ENCODE data around the gene HMG20B.

HMG20B gene

DNA sequence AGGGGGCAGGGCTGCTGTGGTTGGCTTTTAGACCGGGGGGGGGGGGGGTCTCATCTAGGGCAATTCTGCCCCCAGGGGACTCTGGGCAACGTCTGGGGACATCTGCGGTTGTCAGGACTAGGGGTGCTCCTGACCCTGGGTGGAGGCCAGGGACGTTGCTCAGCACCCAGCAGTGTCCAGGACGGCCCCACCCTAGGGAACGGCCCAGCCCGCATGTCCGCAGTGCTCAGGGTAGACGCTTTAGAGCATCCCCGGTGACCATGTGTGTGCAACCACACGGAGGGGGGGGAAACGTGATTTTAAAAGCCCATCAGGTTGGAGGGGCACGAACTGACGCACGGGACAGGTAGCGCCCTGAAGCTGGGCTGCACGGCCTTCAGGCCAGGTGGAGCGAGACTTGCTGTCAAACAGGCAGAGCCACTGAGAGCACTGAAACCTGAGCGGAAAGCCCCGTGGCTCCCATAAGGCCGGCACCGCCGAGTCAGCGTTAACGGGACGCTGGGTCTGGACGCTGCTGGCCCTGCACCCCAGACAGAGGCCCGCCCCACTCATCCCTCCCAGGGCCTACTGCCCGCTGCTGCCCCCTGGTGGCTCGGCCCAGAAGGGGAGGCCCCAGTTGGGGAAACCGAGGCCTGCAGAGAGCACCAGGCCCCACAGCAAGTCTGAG, 45.5 kb downstream of the HMG20B start:
- 68% methylated on average over 31 of the region's 31 CpGs for WGBS
- DNase-seq, result peak; percentile 68
- H3K4me1 ChIP-seq (ENCODE audit: control insufficient read depth, insufficient read depth, low read depth, low read length), result peaks cover 12% of the 10 kb centered on the region
- no peak overlapping the region for H4K91ac ChIP-seq (ENCODE audit: low read length)
- no peak overlapping the region for H3K4me2 ChIP-seq (ENCODE audit: low read length, poor library complexity, severe bottlenecking)
- H3K18ac ChIP-seq (ENCODE audit: low read depth in 1 of 2, low read length in 2 of 2), result peak overlapping the region in 1 of 2 experiments; percentile 70
- H2BK15ac ChIP-seq (ENCODE audit: low read depth, poor library complexity, severe bottlenecking), result no peak overlapping the region
- H3K27ac ChIP-seq (ENCODE audit: low read length, poor library complexity, severe bottlenecking), result no peak overlapping the region
- H3K79me1 ChIP-seq (replicated peaks; ENCODE audit: low read length, poor library complexity, severe bottlenecking), result peaks cover 28% of the 10 kb centered on the region
- no peak overlapping the region for H2AK5ac ChIP-seq (ENCODE audit: low read length, severe bottlenecking)
- H3K23ac ChIP-seq (ENCODE audit: low read length in 2 of 2), result no peak overlapping the region
- H3K36me3 ChIP-seq (ENCODE audit: control insufficient read depth in 1 of 2, insufficient read depth in 2 of 2, low read depth in 1 of 2, low read length in 2 of 2), result peaks cover 36 to 93% of the 10 kb centered on the region in 2 experiments
- no peak overlapping the region for H2BK12ac ChIP-seq (ENCODE audit: low read length in 2 of 2)
- H3K4ac ChIP-seq (ENCODE audit: low read depth in 1 of 2, low read length in 2 of 2), result no peak overlapping the region
- H4K8ac ChIP-seq (ENCODE audit: low read length), result no peak overlapping the region
- peak overlapping the region; percentile 77 for H3K9ac ChIP-seq (ENCODE audit: low read length)
- H2AFZ ChIP-seq (ENCODE audit: low read depth, low read length), result no peak overlapping the region
- no peak overlapping the region for H2BK5ac ChIP-seq (ENCODE audit: low read depth, low read length, poor library complexity, severe bottlenecking)
- no peaks in the 10 kb centered on the region for H3K27me3 ChIP-seq (ENCODE audit: control insufficient read depth in 1 of 2, insufficient read depth in 1 of 2, low read length in 2 of 2)
- H3K9me3 ChIP-seq (ENCODE audit: control insufficient read depth, low read length), result no peaks in the 10 kb centered on the region
- H3K4me3 ChIP-seq (ENCODE audit: insufficient read depth in 1 of 2, low read depth in 1 of 2, low read length in 2 of 2), result peak overlapping the region in 1 of 2 experiments; percentile 65
- no peak overlapping the region for H2BK120ac ChIP-seq (ENCODE audit: low read depth, low read length)
- H3K14ac ChIP-seq (ENCODE audit: low read length in 2 of 2), result no peak overlapping the region

DNA sequence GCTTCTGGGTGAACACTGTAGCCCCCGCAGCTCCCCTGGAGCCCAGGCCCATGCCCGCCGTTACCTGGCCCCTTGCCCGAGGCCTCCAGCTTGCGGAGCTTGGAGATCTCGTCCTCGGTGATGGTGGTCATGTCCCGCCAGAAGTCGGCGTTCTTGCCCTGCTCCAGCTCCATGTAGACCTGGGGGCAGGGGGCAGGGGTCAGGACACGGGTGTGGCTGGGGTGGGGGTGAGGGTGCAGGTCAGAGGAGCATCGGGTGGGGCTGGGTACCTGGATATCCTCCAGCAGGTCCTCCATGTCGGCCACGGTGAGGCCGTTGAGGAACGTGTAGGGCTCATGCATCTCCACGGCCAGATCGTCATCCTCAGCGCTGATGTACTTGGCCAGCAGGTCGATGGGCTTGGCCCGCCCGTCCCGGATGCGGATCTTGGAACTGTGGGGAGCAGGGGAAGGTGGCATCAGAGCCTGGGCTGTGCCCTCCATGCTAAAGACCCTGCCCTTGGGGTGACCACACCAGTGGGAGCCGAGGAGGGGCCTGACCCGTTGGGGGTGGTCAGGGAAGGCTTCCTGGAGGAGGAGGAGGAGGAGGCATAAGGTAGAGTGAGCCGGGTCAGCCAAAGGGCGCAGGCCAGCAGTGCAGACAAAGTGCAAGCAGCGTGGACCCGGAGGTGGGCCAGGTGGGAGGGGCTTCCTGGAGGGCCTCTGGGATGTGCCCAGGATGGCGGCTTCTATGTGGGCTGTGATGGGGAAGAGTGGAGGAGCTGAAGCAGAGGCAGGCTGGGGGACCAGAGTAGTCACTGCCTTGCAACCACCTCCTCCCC, 46.3 kb downstream of the HMG20B start:
- Histone ChIP-seq H3K23ac (ENCODE audit: low read length in 2 of 2) (no peak overlapping the region), H4K8ac (ENCODE audit: low read length) (no peak overlapping the region), H2BK120ac (ENCODE audit: low read depth, low read length) (no peak overlapping the region), H3K4ac (ENCODE audit: low read depth in 1 of 2, low read length in 2 of 2) (no peak overlapping the region), H3K9ac (ENCODE audit: low read length) (no peak overlapping the region), H3K4me2 (ENCODE audit: low read length, poor library complexity, severe bottlenecking) (no peak overlapping the region), H3K27me3 (ENCODE audit: control insufficient read depth in 1 of 2, insufficient read depth in 1 of 2, low read length in 2 of 2) (no peaks in the 10 kb centered on the region), H3K36me3 (ENCODE audit: control insufficient read depth in 1 of 2, insufficient read depth in 2 of 2, low read depth in 1 of 2, low read length in 2 of 2) (peaks cover 39 to 92% of the 10 kb centered on the region in 2 experiments), H2AK5ac (ENCODE audit: low read length, severe bottlenecking) (no peak overlapping the region), H3K14ac (ENCODE audit: low read length in 2 of 2) (no peak overlapping the region), H3K27ac (ENCODE audit: low read length, poor library complexity, severe bottlenecking) (no peak overlapping the region), H3K4me1 (ENCODE audit: control insufficient read depth, insufficient read depth, low read depth, low read length) (peaks cover 9% of the 10 kb centered on the region), H3K18ac (ENCODE audit: low read depth in 1 of 2, low read length in 2 of 2) (no peak overlapping the region), H2BK12ac (ENCODE audit: low read length in 2 of 2) (no peak overlapping the region), H2BK15ac (ENCODE audit: low read depth, poor library complexity, severe bottlenecking) (no peak overlapping the region), H3K4me3 (ENCODE audit: insufficient read depth in 1 of 2, low read depth in 1 of 2, low read length in 2 of 2) (no peak overlapping the region), H2AFZ (ENCODE audit: low read depth, low read length) (no peak overlapping the region), H2BK5ac (ENCODE audit: low read depth, low read length, poor library complexity, severe bottlenecking) (no peak overlapping the region), H3K79me1 (replicated peaks; ENCODE audit: low read length, poor library complexity, severe bottlenecking) (peaks cover 26% of the 10 kb centered on the region), H4K91ac (ENCODE audit: low read length) (no peak overlapping the region), H3K9me3 (ENCODE audit: control insufficient read depth, low read length) (no peaks in the 10 kb centered on the region)
- 92% methylated on average over 31 of the region's 31 CpGs for WGBS
- DNase-seq, result no peak

DNA sequence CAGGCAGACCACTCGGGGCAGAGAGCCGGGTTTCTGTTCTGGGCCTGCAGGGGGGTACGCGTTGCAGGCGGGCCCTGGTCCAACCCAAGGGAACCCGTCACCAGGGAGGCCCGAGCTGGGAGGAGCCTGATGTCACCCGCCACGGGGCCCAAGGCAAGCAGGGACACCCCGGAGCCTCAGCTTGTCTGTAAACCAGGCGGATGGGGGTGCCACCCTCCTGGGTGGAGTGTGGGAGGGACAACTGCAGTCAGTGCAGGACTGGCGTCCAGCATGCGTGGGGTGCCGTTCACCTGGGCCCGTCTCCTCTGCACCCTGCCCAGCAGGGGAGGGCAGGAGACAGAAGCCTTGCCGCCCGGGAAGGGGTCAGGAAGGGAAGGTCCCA, 46.9 kb downstream of the HMG20B start:
- H2BK120ac ChIP-seq (ENCODE audit: low read depth, low read length), result no peak overlapping the region
- peaks cover 39 to 91% of the 10 kb centered on the region in 2 experiments for H3K36me3 ChIP-seq (ENCODE audit: control insufficient read depth in 1 of 2, insufficient read depth in 2 of 2, low read depth in 1 of 2, low read length in 2 of 2)
- no peak overlapping the region for H3K9ac ChIP-seq (ENCODE audit: low read length)
- peaks cover 13% of the 10 kb centered on the region for H3K4me1 ChIP-seq (ENCODE audit: control insufficient read depth, insufficient read depth, low read depth, low read length)
- H3K4me3 ChIP-seq (ENCODE audit: insufficient read depth in 1 of 2, low read depth in 1 of 2, low read length in 2 of 2), result no peak overlapping the region
- H3K23ac ChIP-seq (ENCODE audit: low read length in 2 of 2), result no peak overlapping the region
- H3K79me1 ChIP-seq (replicated peaks; ENCODE audit: low read length, poor library complexity, severe bottlenecking), result peaks cover 30% of the 10 kb centered on the region
- WGBS, result 92% methylated on average over 16 of the region's 17 CpGs
- no peak overlapping the region for H3K14ac ChIP-seq (ENCODE audit: low read length in 2 of 2)
- no peak overlapping the region for H2AK5ac ChIP-seq (ENCODE audit: low read length, severe bottlenecking)
- no peak overlapping the region for H3K27ac ChIP-seq (ENCODE audit: low read length, poor library complexity, severe bottlenecking)
- H3K4me2 ChIP-seq (ENCODE audit: low read length, poor library complexity, severe bottlenecking), result no peak overlapping the region
- no peak overlapping the region for H2BK5ac ChIP-seq (ENCODE audit: low read depth, low read length, poor library complexity, severe bottlenecking)
- H2BK12ac ChIP-seq (ENCODE audit: low read length in 2 of 2), result no peak overlapping the region
- H4K8ac ChIP-seq (ENCODE audit: low read length), result no peak overlapping the region
- DNase-seq, result no peak
- no peaks in the 10 kb centered on the region for H3K9me3 ChIP-seq (ENCODE audit: control insufficient read depth, low read length)
- H3K27me3 ChIP-seq (ENCODE audit: control insufficient read depth in 1 of 2, insufficient read depth in 1 of 2, low read length in 2 of 2), result no peaks in the 10 kb centered on the region
- H4K91ac ChIP-seq (ENCODE audit: low read length), result peak overlapping the region; percentile 35
- no peak overlapping the region for H2AFZ ChIP-seq (ENCODE audit: low read depth, low read length)
- H3K18ac ChIP-seq (ENCODE audit: low read depth in 1 of 2, low read length in 2 of 2), result no peak overlapping the region
- no peak overlapping the region for H2BK15ac ChIP-seq (ENCODE audit: low read depth, poor library complexity, severe bottlenecking)
- H3K4ac ChIP-seq (ENCODE audit: low read depth in 1 of 2, low read length in 2 of 2), result no peak overlapping the region

DNA sequence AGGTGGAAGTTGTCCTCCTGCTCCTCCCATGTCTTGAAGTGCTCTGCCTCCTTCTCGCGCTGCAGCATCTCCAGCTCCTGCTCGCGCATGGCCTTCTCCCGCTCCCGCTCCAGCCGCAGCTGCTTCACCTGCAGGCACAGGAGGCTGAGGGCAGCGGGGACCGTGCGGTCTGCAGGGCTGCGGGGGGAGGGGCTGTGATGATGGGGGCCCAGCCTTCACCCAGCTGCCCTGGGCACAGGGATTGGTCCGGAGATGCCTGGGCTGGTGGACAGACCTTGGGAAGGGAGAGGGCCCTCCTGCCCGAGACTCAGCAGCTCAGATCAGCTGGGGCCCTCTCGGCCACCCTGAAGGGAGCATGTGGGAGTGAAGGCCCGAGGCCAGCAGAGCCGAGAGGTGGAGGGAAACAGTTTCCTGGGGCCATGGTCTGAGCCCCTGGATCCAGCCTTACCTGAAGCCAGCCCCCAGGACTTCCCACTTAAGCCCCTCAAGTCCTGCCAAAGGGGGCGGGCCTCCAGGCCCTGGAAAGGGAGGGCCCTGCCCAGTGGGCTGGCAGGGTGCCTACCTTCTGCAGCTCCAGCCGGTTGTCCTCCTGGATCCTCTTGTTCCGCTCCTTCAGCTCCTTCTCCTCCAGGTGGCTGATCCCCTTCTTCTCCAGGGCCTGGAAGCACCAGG, 47.5 kb downstream of the HMG20B start:
- H3K18ac ChIP-seq (ENCODE audit: low read depth in 1 of 2, low read length in 2 of 2), result no peak overlapping the region
- no peaks in the 10 kb centered on the region for H3K9me3 ChIP-seq (ENCODE audit: control insufficient read depth, low read length)
- H3K9ac ChIP-seq (ENCODE audit: low read length), result no peak overlapping the region
- H2BK5ac ChIP-seq (ENCODE audit: low read depth, low read length, poor library complexity, severe bottlenecking), result no peak overlapping the region
- peaks cover 39 to 84% of the 10 kb centered on the region in 2 experiments for H3K36me3 ChIP-seq (ENCODE audit: control insufficient read depth in 1 of 2, insufficient read depth in 2 of 2, low read depth in 1 of 2, low read length in 2 of 2)
- no peak overlapping the region for H4K8ac ChIP-seq (ENCODE audit: low read length)
- H3K27ac ChIP-seq (ENCODE audit: low read length, poor library complexity, severe bottlenecking), result no peak overlapping the region
- no peak overlapping the region for H4K91ac ChIP-seq (ENCODE audit: low read length)
- no peak overlapping the region for H2AFZ ChIP-seq (ENCODE audit: low read depth, low read length)
- H2BK15ac ChIP-seq (ENCODE audit: low read depth, poor library complexity, severe bottlenecking), result no peak overlapping the region
- no peak for DNase-seq
- H3K14ac ChIP-seq (ENCODE audit: low read length in 2 of 2), result no peak overlapping the region
- no peaks in the 10 kb centered on the region for H3K27me3 ChIP-seq (ENCODE audit: control insufficient read depth in 1 of 2, insufficient read depth in 1 of 2, low read length in 2 of 2)
- H3K23ac ChIP-seq (ENCODE audit: low read length in 2 of 2), result no peak overlapping the region
- peaks cover 28% of the 10 kb centered on the region for H3K79me1 ChIP-seq (replicated peaks; ENCODE audit: low read length, poor library complexity, severe bottlenecking)
- no peak overlapping the region for H2BK12ac ChIP-seq (ENCODE audit: low read length in 2 of 2)
- H2BK120ac ChIP-seq (ENCODE audit: low read depth, low read length), result no peak overlapping the region
- no peak overlapping the region for H2AK5ac ChIP-seq (ENCODE audit: low read length, severe bottlenecking)
- H3K4ac ChIP-seq (ENCODE audit: low read depth in 1 of 2, low read length in 2 of 2), result no peak overlapping the region
- 94% methylated on average over 19 of the region's 19 CpGs for WGBS
- no peak overlapping the region for H3K4me2 ChIP-seq (ENCODE audit: low read length, poor library complexity, severe bottlenecking)
- H3K4me3 ChIP-seq (ENCODE audit: insufficient read depth in 1 of 2, low read depth in 1 of 2, low read length in 2 of 2), result no peak overlapping the region
- H3K4me1 ChIP-seq (ENCODE audit: control insufficient read depth, insufficient read depth, low read depth, low read length), result peaks cover 14% of the 10 kb centered on the region

Measured in mesenchymal stem cell (in vitro differentiated cells and primary cell).